Measurements from ENCODE around the gene EME2. TPM values are rescaled to one million over a fixed set of nuclear protein-coding genes. Genes with fewer than 3 reads are reported as not detected.

EME2 gene
- total and polyA plus RNA-seq, 2 of the 13 experiments (the other 11 are each of a cell fraction or from before 2014, with no cell fraction given) = 4.4 to 7.6 TPM

DNA sequence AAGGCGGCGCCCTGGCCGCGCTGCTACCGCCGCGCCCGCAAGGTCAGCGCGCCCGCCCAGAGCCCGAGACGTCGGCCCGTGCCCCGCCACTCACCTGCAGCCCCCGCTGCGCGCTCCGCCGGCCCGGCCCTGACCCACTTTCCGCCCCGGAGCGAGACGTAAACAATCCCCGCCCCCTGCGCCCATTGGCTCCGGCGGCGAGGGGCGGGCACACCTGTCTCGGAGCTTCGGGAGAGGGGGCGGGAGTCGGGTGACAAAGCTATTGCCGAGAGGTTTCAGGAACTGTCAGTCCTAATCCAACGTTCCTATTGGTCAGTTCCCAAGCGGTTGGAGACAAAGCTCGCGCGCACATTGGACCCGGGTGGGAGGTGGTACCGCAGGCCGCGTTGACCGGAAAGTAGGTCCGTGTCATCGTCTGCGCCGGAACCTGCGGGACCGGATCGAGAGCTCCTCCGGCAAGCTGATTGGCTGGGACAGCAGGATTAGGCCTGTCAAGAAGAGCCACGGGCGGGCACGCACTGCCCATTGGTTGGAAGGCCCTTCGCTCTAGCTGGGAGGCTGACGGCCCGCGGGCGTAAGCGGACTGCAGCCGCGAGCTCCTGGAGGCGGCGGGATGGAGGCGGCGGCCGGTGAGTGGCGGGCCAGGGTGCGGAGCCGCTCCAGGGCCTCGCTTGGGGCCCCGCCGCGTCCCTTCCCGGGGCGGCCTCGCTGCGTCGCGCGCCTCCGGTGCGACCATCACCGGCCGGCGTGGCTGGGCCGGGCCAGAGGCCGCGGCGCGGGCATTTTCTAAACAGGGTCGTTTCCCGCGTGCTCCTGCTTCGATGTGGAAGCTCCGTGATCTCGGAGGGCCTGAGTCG is 10.0 kb downstream of the EME2 start, which contains the start of the genes NUBP2 and SPSB3 (continued):
- TF ChIP-seq SIN3B (IDR thresholded peaks at IDR 0.05; ENCODE audit: low read length) (peak; percentile 67; the same call in 1 of the 2 replicates), JUND (CRISPR knock-in tag; IDR thresholded peaks at IDR 0.05) (no peak), CREM (IDR thresholded peaks at IDR 0.05) (peak; percentile 98), CREM (CRISPR knock-in tag; IDR thresholded peaks at IDR 0.05) (peak; percentile 75), ZFP37 (CRISPR knock-in tag; IDR thresholded peaks at IDR 0.05; ENCODE audit: borderline replicate concordance) (no peak), PAWR (CRISPR knock-in tag; IDR thresholded peaks at IDR 0.05; ENCODE audit: borderline replicate concordance) (no peak), RFXAP (CRISPR knock-in tag; IDR thresholded peaks at IDR 0.05; ENCODE audit: borderline replicate concordance) (0 out of 2 replicates have a peak, but pooled peaks have one; percentile 26), ZNF230 (CRISPR knock-in tag; IDR thresholded peaks at IDR 0.05) (no peak), MEIS2 (CRISPR knock-in tag; IDR thresholded peaks at IDR 0.05) (peak; percentile 14; the same call in 1 of the 2 replicates), ZMYM4 (CRISPR knock-in tag; IDR thresholded peaks at IDR 0.05) (peak; percentile 31; the same call in 1 of the 2 replicates), RXRB (CRISPR knock-in tag; IDR thresholded peaks at IDR 0.05; ENCODE audit: borderline replicate concordance) (peak; percentile 35), FOXO1 (CRISPR knock-in tag; IDR thresholded peaks at IDR 0.05) (0 out of 2 replicates have a peak, but pooled peaks have one; percentile 5), ZNF549 (CRISPR knock-in tag; IDR thresholded peaks at IDR 0.05) (no peak)
- TF ChIP-seq, protein P1, sequence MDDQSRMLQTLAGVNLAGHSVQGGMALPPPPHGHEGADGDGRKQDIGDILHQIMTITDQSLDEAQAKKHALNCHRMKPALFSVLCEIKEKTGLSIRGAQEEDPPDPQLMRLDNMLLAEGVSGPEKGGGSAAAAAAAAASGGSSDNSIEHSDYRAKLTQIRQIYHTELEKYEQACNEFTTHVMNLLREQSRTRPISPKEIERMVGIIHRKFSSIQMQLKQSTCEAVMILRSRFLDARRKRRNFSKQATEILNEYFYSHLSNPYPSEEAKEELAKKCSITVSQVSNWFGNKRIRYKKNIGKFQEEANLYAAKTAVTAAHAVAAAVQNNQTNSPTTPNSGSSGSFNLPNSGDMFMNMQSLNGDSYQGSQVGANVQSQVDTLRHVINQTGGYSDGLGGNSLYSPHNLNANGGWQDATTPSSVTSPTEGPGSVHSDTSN (CRISPR knock-in tag; IDR thresholded peaks at IDR 0.05; ENCODE audit: borderline replicate concordance) = peak; percentile 89; the same call in 1 of the 2 replicates
- TF ChIP-seq, protein P2, sequence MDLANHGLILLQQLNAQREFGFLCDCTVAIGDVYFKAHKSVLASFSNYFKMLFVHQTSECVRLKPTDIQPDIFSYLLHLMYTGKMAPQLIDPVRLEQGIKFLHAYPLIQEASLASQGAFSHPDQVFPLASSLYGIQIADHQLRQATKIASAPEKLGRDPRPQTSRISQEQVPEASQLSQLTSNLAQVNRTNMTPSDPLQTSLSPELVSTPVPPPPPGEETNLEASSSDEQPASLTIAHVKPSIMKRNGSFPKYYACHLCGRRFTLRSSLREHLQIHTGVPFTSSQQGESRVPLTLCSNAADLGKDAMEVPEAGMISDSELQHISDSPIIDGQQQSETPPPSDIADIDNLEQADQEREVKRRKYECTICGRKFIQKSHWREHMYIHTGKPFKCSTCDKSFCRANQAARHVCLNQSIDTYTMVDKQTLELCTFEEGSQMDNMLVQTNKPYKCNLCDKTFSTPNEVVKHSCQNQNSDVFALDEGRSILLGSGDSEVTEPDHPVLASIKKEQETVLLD (CRISPR knock-in tag; IDR thresholded peaks at IDR 0.05; ENCODE audit: low read depth) = peak; percentile 90
- TF ChIP-seq, protein P3, sequence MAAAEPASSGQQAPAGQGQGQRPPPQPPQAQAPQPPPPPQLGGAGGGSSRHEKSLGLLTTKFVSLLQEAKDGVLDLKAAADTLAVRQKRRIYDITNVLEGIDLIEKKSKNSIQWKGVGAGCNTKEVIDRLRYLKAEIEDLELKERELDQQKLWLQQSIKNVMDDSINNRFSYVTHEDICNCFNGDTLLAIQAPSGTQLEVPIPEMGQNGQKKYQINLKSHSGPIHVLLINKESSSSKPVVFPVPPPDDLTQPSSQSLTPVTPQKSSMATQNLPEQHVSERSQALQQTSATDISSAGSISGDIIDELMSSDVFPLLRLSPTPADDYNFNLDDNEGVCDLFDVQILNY (CRISPR knock-in tag; conservative IDR thresholded peaks at IDR 0.05) = peak; percentile 56; the same call in 1 of the 2 replicates
- TF ChIP-seq, protein P4, sequence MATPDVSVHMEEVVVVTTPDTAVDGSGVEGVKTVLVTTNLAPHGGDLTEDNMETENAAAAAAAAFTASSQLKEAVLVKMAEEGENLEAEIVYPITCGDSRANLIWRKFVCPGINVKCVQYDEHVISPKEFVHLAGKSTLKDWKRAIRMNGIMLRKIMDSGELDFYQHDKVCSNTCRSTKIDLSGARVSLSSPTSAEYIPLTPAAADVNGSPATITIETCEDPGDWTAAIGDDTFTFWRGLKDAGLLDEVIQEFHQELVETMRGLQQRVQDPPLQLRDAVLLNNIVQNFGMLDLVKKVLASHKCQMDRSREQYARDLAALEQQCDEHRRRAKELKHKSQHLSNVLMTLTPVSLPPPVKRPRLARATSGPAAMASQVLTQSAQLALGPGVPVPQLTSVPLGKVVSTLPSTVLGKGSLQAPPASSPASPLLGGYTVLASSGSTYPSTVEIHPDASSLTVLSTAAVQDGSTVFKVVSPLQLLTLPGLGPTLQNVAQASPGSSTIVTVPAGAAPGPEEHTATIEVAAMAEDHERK (CRISPR knock-in tag; IDR thresholded peaks at IDR 0.05; ENCODE audit: low read depth) = peak; percentile 59; the same call in 1 of the 2 replicates
- TF ChIP-seq, protein P5, sequence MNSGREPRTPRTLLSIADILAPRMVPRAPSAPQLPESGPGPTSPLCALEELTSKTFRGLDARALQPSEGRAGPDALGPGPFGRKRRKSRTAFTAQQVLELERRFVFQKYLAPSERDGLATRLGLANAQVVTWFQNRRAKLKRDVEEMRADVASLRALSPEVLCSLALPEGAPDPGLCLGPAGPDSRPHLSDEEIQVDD (CRISPR knock-in tag; IDR thresholded peaks at IDR 0.05; ENCODE audit: borderline replicate concordance) = peak; percentile 37; the same call in 1 of the 2 replicates
- TF ChIP-seq, protein P6, sequence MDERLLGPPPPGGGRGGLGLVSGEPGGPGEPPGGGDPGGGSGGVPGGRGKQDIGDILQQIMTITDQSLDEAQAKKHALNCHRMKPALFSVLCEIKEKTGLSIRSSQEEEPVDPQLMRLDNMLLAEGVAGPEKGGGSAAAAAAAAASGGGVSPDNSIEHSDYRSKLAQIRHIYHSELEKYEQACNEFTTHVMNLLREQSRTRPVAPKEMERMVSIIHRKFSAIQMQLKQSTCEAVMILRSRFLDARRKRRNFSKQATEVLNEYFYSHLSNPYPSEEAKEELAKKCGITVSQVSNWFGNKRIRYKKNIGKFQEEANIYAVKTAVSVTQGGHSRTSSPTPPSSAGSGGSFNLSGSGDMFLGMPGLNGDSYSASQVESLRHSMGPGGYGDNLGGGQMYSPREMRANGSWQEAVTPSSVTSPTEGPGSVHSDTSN (CRISPR knock-in tag; IDR thresholded peaks at IDR 0.05) = peak; percentile 94
- TF ChIP-seq, protein P7, sequence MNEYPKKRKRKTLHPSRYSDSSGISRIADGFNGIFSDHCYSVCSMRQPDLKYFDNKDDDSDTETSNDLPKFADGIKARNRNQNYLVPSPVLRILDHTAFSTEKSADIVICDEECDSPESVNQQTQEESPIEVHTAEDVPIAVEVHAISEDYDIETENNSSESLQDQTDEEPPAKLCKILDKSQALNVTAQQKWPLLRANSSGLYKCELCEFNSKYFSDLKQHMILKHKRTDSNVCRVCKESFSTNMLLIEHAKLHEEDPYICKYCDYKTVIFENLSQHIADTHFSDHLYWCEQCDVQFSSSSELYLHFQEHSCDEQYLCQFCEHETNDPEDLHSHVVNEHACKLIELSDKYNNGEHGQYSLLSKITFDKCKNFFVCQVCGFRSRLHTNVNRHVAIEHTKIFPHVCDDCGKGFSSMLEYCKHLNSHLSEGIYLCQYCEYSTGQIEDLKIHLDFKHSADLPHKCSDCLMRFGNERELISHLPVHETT (CRISPR knock-in tag; conservative IDR thresholded peaks at IDR 0.05) = peak; percentile 93

Data from HepG2 (cell line).